RWPE1 (cell line): Measurements from ENCODE around the gene AGXT2.

Experiments
- CTCF ChIA-PET: fragments of 350-600 bp; sonication (Branson Sonifier 250); formaldehyde crosslinking; extraction: SDS; loops from one replicate; lab custom pipeline; 2021; lab: Yijun Ruan, JAX
- POLR2A ChIA-PET: fragments of 400-600 bp; formaldehyde crosslinking; extraction: SDS; loops from one replicate; lab custom pipeline; 2020; ENCODE audit warnings: antibody characterized with exemption; ENCODE audit not compliant: low non-redundant PET; lab: Yijun Ruan, JAX
- DNase-seq: peaks from one replicate; pipeline ENCODE4 v3.0.0; 2012; ENCODE audit warnings: low spot score
- H3K27ac ChIP-seq: fragments of 450-650 bp; 2 replicates; pipeline ENCODE4 v1.5.1; 2017
- TF ChIP-seq, protein P1 (sequence below): fragments of 450-650 bp; conservative IDR thresholded peaks from 2 replicates; pipeline ENCODE4 v1.5.1; 2017; ENCODE audit warnings: low read depth, mild to moderate bottlenecking

AGXT2 gene

DNA sequence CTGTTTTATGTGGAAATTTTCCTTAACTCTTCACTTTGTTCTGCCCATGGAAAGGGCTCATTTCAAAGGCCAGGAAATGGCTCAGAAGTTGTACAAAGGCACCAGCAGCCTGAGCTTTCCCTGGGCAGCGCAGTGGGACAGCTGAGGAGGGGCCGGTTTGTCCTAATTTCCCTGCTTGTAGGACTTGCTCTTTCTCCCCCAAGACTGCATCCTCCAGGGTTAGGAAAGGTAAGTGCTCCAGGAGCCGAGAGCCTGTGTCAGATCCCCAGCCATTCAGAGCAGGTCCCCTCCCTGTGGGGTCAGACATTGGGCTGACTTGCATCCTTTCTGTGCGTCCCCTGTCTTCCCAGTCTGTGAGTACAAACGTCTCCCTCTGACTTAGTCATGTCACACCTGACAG, 43.5 kb downstream of the AGXT2 start:
- H3K27ac ChIP-seq = no peak overlapping the region
- TF ChIP-seq, protein P1, sequence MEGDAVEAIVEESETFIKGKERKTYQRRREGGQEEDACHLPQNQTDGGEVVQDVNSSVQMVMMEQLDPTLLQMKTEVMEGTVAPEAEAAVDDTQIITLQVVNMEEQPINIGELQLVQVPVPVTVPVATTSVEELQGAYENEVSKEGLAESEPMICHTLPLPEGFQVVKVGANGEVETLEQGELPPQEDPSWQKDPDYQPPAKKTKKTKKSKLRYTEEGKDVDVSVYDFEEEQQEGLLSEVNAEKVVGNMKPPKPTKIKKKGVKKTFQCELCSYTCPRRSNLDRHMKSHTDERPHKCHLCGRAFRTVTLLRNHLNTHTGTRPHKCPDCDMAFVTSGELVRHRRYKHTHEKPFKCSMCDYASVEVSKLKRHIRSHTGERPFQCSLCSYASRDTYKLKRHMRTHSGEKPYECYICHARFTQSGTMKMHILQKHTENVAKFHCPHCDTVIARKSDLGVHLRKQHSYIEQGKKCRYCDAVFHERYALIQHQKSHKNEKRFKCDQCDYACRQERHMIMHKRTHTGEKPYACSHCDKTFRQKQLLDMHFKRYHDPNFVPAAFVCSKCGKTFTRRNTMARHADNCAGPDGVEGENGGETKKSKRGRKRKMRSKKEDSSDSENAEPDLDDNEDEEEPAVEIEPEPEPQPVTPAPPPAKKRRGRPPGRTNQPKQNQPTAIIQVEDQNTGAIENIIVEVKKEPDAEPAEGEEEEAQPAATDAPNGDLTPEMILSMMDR = no peak
- DNase-seq = no peak
- ChIA-PET CTCF (interaction anchor here (0.8 to 1.3 kb wide), 4 partner anchors 25 to 530 kb away, joined by 3 to 6 read pairs (median 4); no protein-coding TSS in a partner anchor), POLR2A (no interaction called here)

GRCh38 chr5:35003018-35003957, 44.5 kb downstream of the AGXT2 start:
- peak; percentile 67 for DNase-seq
- CTCF ChIA-PET = interaction anchor here (0.5 to 1.5 kb wide), 25 partner anchors 14 to 1595 kb away, joined by 3 to 8 read pairs (median 3); partner anchors contain the start of gene DNAJC21
- POLR2A ChIA-PET = no interaction called here
- TF ChIP-seq, protein P1 = peak; percentile 96
- no peak overlapping the region for H3K27ac ChIP-seq

DNA sequence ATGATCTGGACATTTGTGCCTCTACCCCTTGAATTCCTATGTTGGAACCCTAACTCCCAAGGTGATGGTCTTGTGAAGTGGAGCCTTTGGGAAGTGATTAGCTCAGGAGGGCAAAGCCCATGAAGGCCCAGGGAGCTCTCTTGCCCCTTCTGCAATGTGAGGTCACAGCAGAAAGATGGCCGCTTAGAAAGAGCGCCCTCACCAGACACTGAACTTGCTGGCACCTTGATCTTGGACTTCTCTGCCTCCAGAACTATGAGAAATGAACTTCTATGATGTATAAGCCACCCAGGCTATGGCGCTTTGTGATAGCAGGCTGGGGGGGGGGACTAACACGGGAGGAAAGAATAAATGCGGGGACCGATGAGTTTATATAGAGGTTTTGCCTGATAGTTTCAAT, 45.3 kb downstream of the AGXT2 start:
- DNase-seq = no peak
- CTCF ChIA-PET = interaction anchor here (0.7 to 1.5 kb wide), 2 partner anchors 29 to 138 kb away, joined by 3 read pairs; no protein-coding TSS in a partner anchor
- POLR2A ChIA-PET = no interaction called here
- no peak overlapping the region for H3K27ac ChIP-seq
- TF ChIP-seq, protein P1 = no peak

DNA sequence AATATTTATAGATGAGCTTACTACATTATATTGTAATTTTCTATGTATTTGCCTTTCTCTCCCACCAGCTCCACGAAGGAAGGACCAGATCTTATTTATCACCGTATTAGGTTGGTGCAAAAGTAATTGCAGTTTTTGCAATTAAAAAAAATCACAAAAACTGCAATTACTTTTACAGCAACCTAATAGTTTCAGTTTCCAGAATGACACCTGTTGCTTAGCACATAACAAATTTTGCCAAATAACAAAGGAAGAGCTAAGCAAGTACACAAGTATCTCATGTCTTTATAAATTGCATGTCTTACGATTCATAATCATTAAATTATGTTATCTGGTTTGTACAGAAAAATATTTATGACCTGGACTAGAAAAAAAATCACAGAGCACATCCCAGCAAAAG, 45.9 kb downstream of the AGXT2 start:
- CTCF ChIA-PET = interaction anchor here (0.7 to 1.5 kb wide), 2 partner anchors 29 to 138 kb away, joined by 3 read pairs; no protein-coding TSS in a partner anchor
- TF ChIP-seq, protein P1 = no peak
- no peak overlapping the region for H3K27ac ChIP-seq
- POLR2A ChIA-PET = no interaction called here
- DNase-seq = no peak

DNA sequence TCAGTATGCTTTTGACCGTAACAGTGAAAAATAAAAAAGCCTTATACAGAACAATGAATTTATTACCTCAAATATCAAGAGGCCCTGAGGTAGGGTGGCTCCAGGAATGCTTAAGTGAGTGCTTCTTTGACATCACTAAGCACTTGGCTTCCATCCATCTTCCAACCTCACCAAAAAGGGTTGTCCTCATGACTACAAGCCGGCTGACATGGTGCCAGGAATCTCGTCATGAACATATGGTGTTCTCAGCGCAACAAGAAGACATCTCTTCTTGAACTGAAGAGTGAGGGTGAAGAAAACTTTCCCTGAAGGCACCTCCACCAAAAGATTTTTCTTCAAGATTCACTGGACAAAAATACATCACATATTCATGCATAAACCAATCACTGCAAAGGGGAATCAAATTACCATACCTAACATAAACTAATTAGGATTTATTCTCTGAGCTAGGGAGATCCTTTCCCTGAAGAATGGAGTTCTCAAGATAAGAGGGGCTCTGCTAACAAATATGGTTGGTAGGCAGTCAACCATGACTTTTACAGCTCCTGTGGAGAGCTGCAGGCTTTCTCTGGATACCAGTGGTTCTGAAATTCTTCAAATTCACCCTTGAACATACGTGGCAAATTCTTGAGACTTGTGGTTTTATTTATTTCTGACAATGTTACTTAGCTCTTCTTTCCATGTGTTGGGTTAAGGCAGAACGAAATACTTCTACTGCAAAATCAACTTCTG, 49.5 kb downstream of the AGXT2 start:
- no peak overlapping the region for H3K27ac ChIP-seq
- POLR2A ChIA-PET = no interaction called here
- no peak for DNase-seq
- TF ChIP-seq, protein P1 = no peak
- CTCF ChIA-PET = no interaction called here

- TF ChIP-seq, protein P1 = no peak
- POLR2A ChIA-PET = no interaction called here
- CTCF ChIA-PET = interaction anchor here (0.7 kb wide), 1 partner anchor 832 kb away, joined by 6 read pairs; no protein-coding TSS in a partner anchor
- no peak overlapping the region for H3K27ac ChIP-seq
- no peak for DNase-seq
Observed at GRCh38 chr5:34996261-34996660, 51.5 kb downstream of the AGXT2 start.
